Activated CD8-positive, alpha-beta memory T cell treated with anti-CD3 and anti-CD28 coated beads for 48 hours (primary cell): ENCODE data around the gene ASRGL1.

Source experiments
- DNase-seq, 3 experiments: peaks; one replicate each; pipeline ENCODE4 v3.0.0-alpha.2; 2020; ENCODE audit warnings: low read depth in 2 of 3, low spot score in 2 of 3

The ASRGL1 gene

GRCh38 chr11:62411524-62411923 is 74.3 kb downstream of the ASRGL1 start:
- DNase-seq = no peak

- no peak for DNase-seq
Measured at GRCh38 chr11:62413060-62413696, 75.9 kb downstream of the ASRGL1 start.

GRCh38 chr11:62416596-62416995 is 79.3 kb downstream of the ASRGL1 start:
- no peak for DNase-seq

GRCh38 chr11:62418136-62418535 is 80.9 kb downstream of the ASRGL1 start:
- no peak for DNase-seq

GRCh38 chr11:62418733-62419132 is 81.5 kb downstream of the ASRGL1 start, which contains the start of gene SCGB1A1:
Gene SCGB1A1 (plus strand): TSS chr11:62419033. CDS start chr11:62419096, 63 bp downstream.
- DNase-seq = no peak

- DNase-seq = no peak
Measured at GRCh38 chr11:62419314-62419929, 82.2 kb downstream of the ASRGL1 start.

- no peak for DNase-seq
Measured at GRCh38 chr11:62419943-62420342, 82.7 kb downstream of the ASRGL1 start.

GRCh38 chr11:62420882-62421281 is 83.6 kb downstream of the ASRGL1 start:
- DNase-seq = no peak

GRCh38 chr11:62421996-62422395 is 84.7 kb downstream of the ASRGL1 start:
- no peak for DNase-seq

GRCh38 chr11:62423012-62423411 is 85.8 kb downstream of the ASRGL1 start:
- no peak for DNase-seq

GRCh38 chr11:62427630-62428233 is 90.5 kb downstream of the ASRGL1 start:
- no peak for DNase-seq

- DNase-seq = no peak
Measured at GRCh38 chr11:62428871-62429560, 91.8 kb downstream of the ASRGL1 start.

GRCh38 chr11:62430425-62430824 is 93.2 kb downstream of the ASRGL1 start:
- DNase-seq = no peak

GRCh38 chr11:62431171-62431901 is 94.1 kb downstream of the ASRGL1 start:
- no peak for DNase-seq

GRCh38 chr11:62432695-62433094 is 95.4 kb downstream of the ASRGL1 start:
- DNase-seq = no peak

- no peak for DNase-seq
Measured at GRCh38 chr11:62433141-62433903, 96.1 kb downstream of the ASRGL1 start.

GRCh38 chr11:62433904-62434276 is 96.6 kb downstream of the ASRGL1 start:
- no peak for DNase-seq

GRCh38 chr11:62435846-62436660 is 98.8 kb downstream of the ASRGL1 start:
- no peak for DNase-seq

- no peak for DNase-seq
Measured at GRCh38 chr11:62437616-62438015, 100.4 kb downstream of the ASRGL1 start.

GRCh38 chr11:62438641-62439040 is 101.4 kb downstream of the ASRGL1 start:
- DNase-seq = no peak
